ENCODE data around the gene OPCML.

The OPCML gene

GRCh38 chr11:132745306-132745705, 787.0 kb downstream of the OPCML start:
- H3K4me1 Mint-ChIP-seq, result no peaks in the 10 kb centered on the region
- no peak for TF ChIP-seq CTCF (IDR thresholded peaks at IDR 0.05; ENCODE audit: unreplicated experiment in 3 of 3)
- H3K27ac Mint-ChIP-seq, result no peak overlapping the region
- no peaks in the 10 kb centered on the region for H3K36me3 Mint-ChIP-seq (ENCODE audit: low read depth)
- H3K27me3 Mint-ChIP-seq (ENCODE audit: low read depth), result peaks cover 11% of the 10 kb centered on the region
- no peaks in the 10 kb centered on the region for H3K9me3 Mint-ChIP-seq
- H3K4me3 Mint-ChIP-seq, result no peak overlapping the region

- Mint-ChIP-seq H3K4me3 (no peak overlapping the region), H3K4me1 (no peaks in the 10 kb centered on the region), H3K9me3 (no peaks in the 10 kb centered on the region), H3K27me3 (ENCODE audit: low read depth) (peaks cover 11% of the 10 kb centered on the region), H3K27ac (no peak overlapping the region), H3K36me3 (ENCODE audit: low read depth) (no peaks in the 10 kb centered on the region)
- no peak for TF ChIP-seq CTCF (IDR thresholded peaks at IDR 0.05; ENCODE audit: unreplicated experiment in 3 of 3)
Measured at GRCh38 chr11:132744771-132745170, 787.5 kb downstream of the OPCML start.

GRCh38 chr11:132743601-132744000, 788.7 kb downstream of the OPCML start:
- peaks cover 2% of the 10 kb centered on the region for H3K27me3 Mint-ChIP-seq (ENCODE audit: low read depth)
- H3K36me3 Mint-ChIP-seq (ENCODE audit: low read depth), result no peaks in the 10 kb centered on the region
- no peaks in the 10 kb centered on the region for H3K4me1 Mint-ChIP-seq
- no peak for TF ChIP-seq CTCF (IDR thresholded peaks at IDR 0.05; ENCODE audit: unreplicated experiment in 3 of 3)
- no peak overlapping the region for H3K4me3 Mint-ChIP-seq
- H3K27ac Mint-ChIP-seq, result no peak overlapping the region
- H3K9me3 Mint-ChIP-seq, result peaks cover 2% of the 10 kb centered on the region

GRCh38 chr11:132742929-132743328, 789.4 kb downstream of the OPCML start:
- Mint-ChIP-seq H3K36me3 (ENCODE audit: low read depth) (no peaks in the 10 kb centered on the region), H3K4me1 (no peaks in the 10 kb centered on the region), H3K9me3 (peaks cover 2% of the 10 kb centered on the region), H3K4me3 (no peak overlapping the region), H3K27me3 (ENCODE audit: low read depth) (no peaks in the 10 kb centered on the region), H3K27ac (no peak overlapping the region)
- TF ChIP-seq CTCF (IDR thresholded peaks at IDR 0.05; ENCODE audit: unreplicated experiment in 3 of 3), result no peak

GRCh38 chr11:132734217-132734616, 798.1 kb downstream of the OPCML start:
- H3K36me3 Mint-ChIP-seq (ENCODE audit: low read depth), result no peaks in the 10 kb centered on the region
- H3K4me1 Mint-ChIP-seq, result no peaks in the 10 kb centered on the region
- peaks cover 2% of the 10 kb centered on the region for H3K9me3 Mint-ChIP-seq
- H3K4me3 Mint-ChIP-seq, result no peak overlapping the region
- H3K27me3 Mint-ChIP-seq (ENCODE audit: low read depth), result peaks cover 4% of the 10 kb centered on the region
- no peak for TF ChIP-seq CTCF (IDR thresholded peaks at IDR 0.05; ENCODE audit: unreplicated experiment in 3 of 3)
- no peak overlapping the region for H3K27ac Mint-ChIP-seq

- Mint-ChIP-seq H3K9me3 (peaks cover 12% of the 10 kb centered on the region), H3K36me3 (ENCODE audit: low read depth) (peaks cover 14% of the 10 kb centered on the region), H3K4me1 (no peaks in the 10 kb centered on the region), H3K27me3 (ENCODE audit: low read depth) (peaks cover 8% of the 10 kb centered on the region), H3K4me3 (no peak overlapping the region), H3K27ac (no peak overlapping the region)
- no peak for TF ChIP-seq CTCF (IDR thresholded peaks at IDR 0.05; ENCODE audit: unreplicated experiment in 3 of 3)
Measured at GRCh38 chr11:132728026-132728425, 804.3 kb downstream of the OPCML start.
